G401 (cell line): Measurements from ENCODE around the gene ZHX3. TPM values are rescaled to one million over a fixed set of nuclear protein-coding genes. Genes with fewer than 3 reads are reported as not detected.
"Not testable (repeated sequence)": the region's sequence is repeated elsewhere in the genome, so short reads cannot be mapped to it uniquely, and the experiment has no call there.

ENCODE experiments used
- DNase-seq: peaks from one replicate; pipeline ENCODE4 v3.0.0-alpha.2; 2015; ENCODE audit warnings: low spot score
- in situ Hi-C: cut with HindIII; loops from 2 replicates; pipeline ENCODE4 v1.10.0; 2016; ENCODE audit warnings: low sequenced_read_pairs, mixed read lengths
- total RNA-seq: library from RNA; depleted of rRNA; stranded (reverse); fragments of >200 nt; shearing (Covaris generic); gene quantifications from 2 replicates; pipeline ENCODE4 v1.2.3, GENCODE V29; 2014

ZHX3 gene
- total RNA-seq, 1 experiment from 2014 or later: 2.7 TPM

DNA sequence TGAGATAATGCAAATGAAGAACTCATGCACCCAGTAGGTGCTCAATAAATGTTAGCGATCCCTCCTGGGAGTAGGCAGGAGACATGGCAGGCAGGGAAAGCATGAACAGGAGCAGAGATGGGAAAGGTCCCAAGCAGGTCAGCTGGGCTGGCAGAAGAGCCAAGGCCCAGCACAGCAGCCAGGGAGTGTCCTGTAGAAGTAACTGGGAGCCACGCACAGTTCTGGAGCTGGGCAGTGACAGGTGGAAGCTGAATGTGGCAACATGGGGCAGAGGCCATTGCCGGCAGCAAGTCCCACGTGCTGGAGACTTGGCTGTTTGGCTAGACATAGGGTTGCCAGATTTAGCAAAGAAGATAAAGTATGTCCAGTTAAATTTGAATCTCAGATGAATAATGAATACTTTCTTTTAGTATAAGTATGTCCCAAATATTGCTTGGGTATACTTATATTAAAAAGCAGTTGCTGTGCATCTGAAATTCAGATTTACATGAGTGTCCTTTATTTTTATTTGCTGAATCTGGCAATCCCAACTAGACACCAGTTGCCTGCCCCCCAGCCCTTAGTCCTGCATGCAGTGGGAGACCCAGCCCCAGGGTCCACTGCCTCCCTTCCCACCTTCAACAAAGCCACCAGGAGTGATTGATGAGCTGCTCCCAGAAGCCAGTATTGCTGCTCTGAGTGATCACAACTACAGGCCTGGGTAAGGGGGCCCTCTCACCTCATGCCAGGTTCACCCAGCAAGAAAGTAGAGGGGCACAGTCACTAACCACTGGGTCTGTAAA, 19.4 kb upstream of the ZHX3 start:
- DNase-seq: no peak
- in situ Hi-C loops: no loop called here

DNA sequence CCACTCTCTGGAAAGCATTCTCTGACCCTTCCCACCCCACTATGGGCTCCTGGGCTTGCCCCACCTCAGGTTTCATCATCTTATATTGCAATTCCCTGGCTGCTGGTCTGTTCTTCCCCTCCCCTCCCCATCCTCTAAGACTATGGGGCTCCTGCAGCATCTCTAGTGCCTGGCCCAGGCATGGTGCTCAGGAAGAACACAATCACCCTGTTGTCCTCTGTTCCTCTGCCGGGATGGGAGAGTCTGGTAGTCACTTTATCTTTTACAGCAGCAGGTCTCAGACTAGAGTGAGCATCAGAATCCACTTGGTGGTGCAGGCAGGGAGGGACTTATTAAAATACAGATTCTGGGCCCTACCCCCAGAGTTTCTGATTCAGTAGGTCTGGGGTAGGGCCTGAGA, 18.1 kb upstream of the ZHX3 start:
- in situ Hi-C loops: no loop called here
- no peak for DNase-seq

GRCh38 chr20:41334443-41335421, 17.2 kb upstream of the ZHX3 start:
- in situ Hi-C loops: no loop called here

DNA sequence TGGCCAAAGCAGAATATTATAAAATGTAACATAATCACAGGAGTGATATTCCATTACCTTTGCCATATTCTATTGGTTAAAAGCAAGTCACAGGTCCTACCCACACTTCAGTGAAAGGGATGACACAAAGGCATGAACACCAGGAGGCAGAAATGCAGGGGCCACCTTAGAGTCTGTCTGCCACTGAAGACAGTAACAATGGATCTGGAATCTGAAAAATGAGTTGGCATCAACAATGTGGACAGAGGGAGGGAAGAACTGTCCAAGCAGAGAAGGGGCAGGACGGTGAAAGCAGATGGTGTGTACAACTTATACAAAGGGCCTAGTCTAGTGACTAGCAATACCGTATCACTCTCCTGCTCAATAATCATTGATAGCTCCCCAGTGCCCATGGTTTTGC, 16.5 kb upstream of the ZHX3 start:
- DNase-seq: no peak
- in situ Hi-C loops: no loop called here

More at GRCh38 chr20:41334443-41335421, 17.2 kb upstream of the ZHX3 start:
- DNase-seq: no peak

- in situ Hi-C loops: no loop called here
- DNase-seq: no peak
Measured at GRCh38 chr20:41331731-41332130, 14.2 kb upstream of the ZHX3 start.

DNA sequence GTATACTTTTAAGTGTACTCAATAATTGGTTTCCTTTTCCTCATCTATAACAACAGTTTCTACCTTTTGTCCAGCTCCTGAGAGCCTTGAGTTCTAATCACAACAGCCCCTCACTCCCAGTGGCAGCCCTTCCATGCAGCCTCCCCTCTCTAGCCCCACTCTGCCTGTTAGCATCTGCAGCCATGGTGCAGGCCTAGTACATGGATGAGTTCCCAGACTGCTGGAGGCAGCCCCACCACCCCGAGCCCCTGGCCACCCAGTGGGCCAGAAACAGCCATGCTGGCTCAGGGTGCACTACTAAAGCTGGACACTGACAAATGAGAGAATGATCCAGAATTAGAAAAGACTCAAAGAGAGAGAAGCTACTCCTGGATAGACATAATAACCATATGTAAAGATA, 13.4 kb upstream of the ZHX3 start:
- in situ Hi-C loops: no loop called here
- DNase-seq: no peak

GRCh38 chr20:41330343-41330720, 12.8 kb upstream of the ZHX3 start:
- DNase-seq: no peak
- in situ Hi-C loops: no loop called here

GRCh38 chr20:41329435-41330342, 12.2 kb upstream of the ZHX3 start:
- peak; percentile 56 for DNase-seq
- in situ Hi-C loops: no loop called here

GRCh38 chr20:41327178-41327577, 9.6 kb upstream of the ZHX3 start:
- in situ Hi-C loops: no loop called here
- DNase-seq: no peak

DNA sequence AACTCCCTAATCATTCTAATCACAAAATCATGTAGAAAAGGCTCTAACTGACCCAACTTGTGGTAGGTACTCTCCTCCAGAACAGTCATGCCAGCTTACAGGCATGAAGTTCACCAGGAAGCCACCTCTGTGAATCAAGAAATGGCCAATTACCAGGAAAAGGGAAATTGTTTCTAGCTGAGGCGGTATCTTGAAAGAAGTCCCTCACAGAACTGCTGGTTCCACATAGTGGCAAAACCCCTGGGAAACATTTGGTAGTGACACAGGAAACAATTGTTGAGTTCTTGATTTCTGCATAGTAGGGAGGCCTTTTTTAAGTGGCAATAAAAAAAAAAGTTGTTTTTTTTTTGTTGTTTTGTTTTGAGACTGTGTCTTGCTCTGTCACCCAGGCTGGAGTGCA, 3.4 kb upstream of the ZHX3 start:
- in situ Hi-C loops: no loop called here

GRCh38 chr20:41320441-41320840, 2.9 kb upstream of the ZHX3 start:
- in situ Hi-C loops: no loop called here
- no peak for DNase-seq

More for the DNA sequence above, 3.4 kb upstream of the ZHX3 start:
- no peak for DNase-seq

GRCh38 chr20:41318271-41318649, 729 bp upstream of the ZHX3 start:
- in situ Hi-C loops: no loop called here
- no peak for DNase-seq

DNA sequence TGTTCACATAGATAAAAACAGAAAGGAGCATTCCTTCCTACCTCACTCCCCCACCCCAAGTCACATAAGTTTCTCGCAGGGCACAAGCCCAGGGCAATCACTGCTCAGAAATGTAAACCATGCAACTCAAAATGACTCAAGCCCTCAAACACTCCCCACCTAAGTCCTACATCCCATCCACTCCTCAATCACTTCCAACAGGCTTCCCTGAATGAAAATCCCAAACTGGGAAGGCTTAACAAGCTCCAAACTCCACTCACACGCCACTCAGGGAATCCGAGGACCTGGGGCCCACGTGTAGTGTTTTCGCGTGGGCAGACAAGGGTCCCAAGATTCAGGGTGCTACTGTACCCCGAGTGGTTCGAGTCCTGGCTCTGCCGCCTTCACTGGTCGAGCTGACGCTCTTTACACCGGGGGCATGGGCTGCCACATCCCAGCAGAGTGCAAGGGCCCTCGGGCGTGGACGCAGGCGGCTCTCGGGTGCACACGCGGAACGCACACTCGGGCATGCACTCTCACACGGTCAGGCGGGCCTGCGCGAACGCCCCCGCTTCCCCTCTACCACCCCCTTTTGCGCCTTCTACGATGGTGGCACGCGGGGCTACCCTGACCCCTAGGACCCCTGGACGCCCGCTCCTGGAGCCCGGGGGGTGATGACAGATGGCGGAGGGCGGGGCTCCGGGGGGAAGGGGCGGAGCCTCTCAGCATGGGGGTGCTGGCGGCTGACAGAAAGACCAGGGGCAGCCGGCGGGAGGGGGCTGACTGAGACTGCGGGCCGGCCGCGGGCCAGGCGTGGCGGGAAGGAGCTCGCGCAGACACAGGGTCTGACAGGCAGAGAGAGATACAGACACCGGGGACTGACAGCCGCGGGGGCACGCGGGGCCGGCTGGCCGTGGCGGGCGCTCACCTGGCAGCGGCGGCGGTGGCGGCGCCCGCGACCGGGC, 657 bp downstream of the ZHX3 start:
- in situ Hi-C loops: no loop called here
- peak; percentile 77 for DNase-seq

- peak; percentile 52 for DNase-seq
Measured at GRCh38 chr20:41316051-41316450, 1.5 kb downstream of the ZHX3 start.

DNA sequence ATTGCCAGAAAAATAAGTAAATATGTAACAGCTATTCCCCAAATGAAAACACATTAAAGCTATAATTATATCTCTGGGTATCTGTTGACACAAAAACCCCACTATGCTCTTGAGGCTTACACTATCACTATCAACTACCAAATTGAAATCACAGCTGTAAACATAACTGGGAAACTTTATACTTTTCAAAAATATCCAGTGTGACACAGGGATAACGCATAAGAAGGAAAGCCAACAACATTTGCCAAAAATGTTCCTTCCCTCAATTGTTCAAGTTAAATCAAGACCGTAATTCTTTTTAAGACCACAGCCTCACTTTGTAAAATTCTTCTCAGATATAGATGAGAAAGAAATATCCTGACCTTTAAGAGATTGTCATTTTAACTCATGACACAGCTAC, 3.1 kb downstream of the ZHX3 start:
- in situ Hi-C loops: no loop called here

More at GRCh38 chr20:41316051-41316450, 1.5 kb downstream of the ZHX3 start:
- in situ Hi-C loops: no loop called here

DNA sequence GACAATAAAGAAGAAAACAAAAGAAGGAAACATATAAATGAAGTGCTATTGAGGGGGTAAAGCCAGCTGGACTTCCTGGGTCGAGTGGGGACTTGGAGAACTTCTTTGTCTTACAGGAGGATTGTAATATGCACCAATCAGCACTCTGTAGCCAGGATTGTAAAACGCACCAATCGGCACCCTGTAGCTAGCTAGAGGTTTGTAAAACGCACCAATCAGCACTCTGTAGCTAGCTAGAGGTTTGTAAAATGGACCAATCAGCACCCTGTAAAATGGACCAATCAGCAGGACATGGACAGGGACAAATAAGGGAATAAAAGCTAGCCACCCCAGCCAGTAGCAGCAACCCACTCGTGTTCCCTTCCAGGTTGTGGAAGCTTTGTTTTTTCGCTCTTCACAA, 5.5 kb downstream of the ZHX3 start:
- DNase-seq, in situ Hi-C loops: not testable (repeated sequence)

More for the DNA sequence above, 3.1 kb downstream of the ZHX3 start:
- no peak for DNase-seq

DNA sequence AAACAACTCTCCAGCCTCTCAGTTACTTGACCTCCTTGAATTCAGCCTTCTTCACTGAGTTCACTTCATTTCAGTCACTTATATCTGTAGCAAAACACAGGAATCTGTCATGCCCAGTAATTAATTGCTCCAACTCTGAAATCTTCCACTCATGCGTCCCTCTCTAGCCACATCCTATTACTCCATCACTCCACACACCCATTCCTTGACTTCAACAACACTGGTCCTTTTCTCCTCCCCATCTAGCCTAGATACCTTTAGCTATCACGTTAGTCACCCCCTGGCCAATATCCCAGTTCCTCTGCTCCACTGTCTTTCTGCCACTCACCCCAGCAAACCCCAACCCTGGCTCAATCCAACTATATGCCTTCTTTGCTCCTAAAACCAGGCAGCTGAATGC, 7.7 kb downstream of the ZHX3 start:
- no peak for DNase-seq
- in situ Hi-C loops: no loop called here

GRCh38 chr20:41308726-41309413, 8.7 kb downstream of the ZHX3 start:
- DNase-seq: no peak
- in situ Hi-C loops: no loop called here
